Parathyroid adenoma (tissue), 2 donors: ENCODE measurements around the gene INS.

Experiments used
- H2AFZ ChIP-seq: fragments of 300-600 bp; sonication (generic); one replicate; pipeline ENCODE4 v1.7.0; 2017; ENCODE audit warnings: antibody characterized with exemption, mild to moderate bottlenecking
- H3K27ac ChIP-seq: fragments of 300-600 bp; sonication (generic); one replicate; pipeline ENCODE4 v1.7.0; 2017
- H3K27me3 ChIP-seq: fragments of 300-600 bp; sonication (generic); one replicate; pipeline ENCODE4 v1.7.0; 2017; ENCODE audit warnings: low read length; ENCODE audit not compliant: control insufficient read depth, insufficient read depth
- H3K36me3 ChIP-seq: fragments of 300-600 bp; sonication (generic); one replicate; pipeline ENCODE4 v1.7.0; 2017; ENCODE audit warnings: low read length; ENCODE audit not compliant: control insufficient read depth, insufficient read depth
- H3K4me1 ChIP-seq: fragments of 300-600 bp; sonication (generic); one replicate; pipeline ENCODE4 v1.7.0; 2017; ENCODE audit warnings: control low read depth
- H3K4me2 ChIP-seq: fragments of 300-600 bp; sonication (generic); one replicate; pipeline ENCODE4 v1.7.0; 2017; ENCODE audit warnings: low read length
- H3K4me3 ChIP-seq: fragments of 300-600 bp; sonication (generic); one replicate; pipeline ENCODE4 v1.7.0; 2017; ENCODE audit warnings: low read depth, low read length
- H3K79me2 ChIP-seq: fragments of 300-600 bp; sonication (generic); one replicate; pipeline ENCODE4 v1.7.0; 2017; ENCODE audit warnings: control low read depth
- H3K9ac ChIP-seq: fragments of 300-600 bp; sonication (generic); one replicate; pipeline ENCODE4 v1.7.0; 2017; ENCODE audit warnings: mild to moderate bottlenecking
- H3K9me3 ChIP-seq: fragments of 300-600 bp; sonication (generic); one replicate; pipeline ENCODE4 v1.7.0; 2017; ENCODE audit warnings: low read length; ENCODE audit not compliant: control insufficient read depth
- TF ChIP-seq, protein P1 (sequence below): fragments of 300-600 bp; sonication (generic); IDR thresholded peaks from one replicate; pipeline ENCODE4 v1.7.0; 2017; ENCODE audit warnings: antibody characterized with exemption, mild to moderate bottlenecking
- donor health status: primary hyperparathyroidism.

Gene INS

DNA sequence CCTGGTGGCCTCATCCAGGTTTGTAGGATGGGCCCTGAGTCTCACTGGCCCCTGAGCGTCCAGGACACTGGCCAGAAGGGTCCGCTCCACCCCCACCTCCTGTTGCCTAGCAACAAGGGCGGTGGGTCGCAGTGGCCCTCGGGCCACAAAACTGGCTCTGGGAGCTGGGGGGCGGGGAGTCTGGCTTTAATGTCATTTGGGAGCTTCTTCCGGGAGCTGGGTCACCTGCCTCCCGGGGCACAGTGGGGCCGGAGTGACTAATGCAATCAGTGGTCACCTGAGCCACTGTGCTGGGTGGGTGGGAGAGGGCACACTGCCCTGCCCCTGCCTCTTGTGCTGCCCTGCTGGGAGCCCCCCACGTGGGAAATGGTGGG, 8.0 kb upstream of the INS start:
- no peaks in the 10 kb centered on the region for H3K36me3 ChIP-seq
- no peak overlapping the region for H3K4me3 ChIP-seq
- H3K9ac ChIP-seq = no peak overlapping the region
- H3K4me1 ChIP-seq = no peaks in the 10 kb centered on the region
- H3K79me2 ChIP-seq = no peaks in the 10 kb centered on the region
- H3K27me3 ChIP-seq = no peaks in the 10 kb centered on the region
- H3K4me2 ChIP-seq = no peak overlapping the region
- no peak overlapping the region for H2AFZ ChIP-seq
- no peak overlapping the region for H3K27ac ChIP-seq
- TF ChIP-seq, protein P1, sequence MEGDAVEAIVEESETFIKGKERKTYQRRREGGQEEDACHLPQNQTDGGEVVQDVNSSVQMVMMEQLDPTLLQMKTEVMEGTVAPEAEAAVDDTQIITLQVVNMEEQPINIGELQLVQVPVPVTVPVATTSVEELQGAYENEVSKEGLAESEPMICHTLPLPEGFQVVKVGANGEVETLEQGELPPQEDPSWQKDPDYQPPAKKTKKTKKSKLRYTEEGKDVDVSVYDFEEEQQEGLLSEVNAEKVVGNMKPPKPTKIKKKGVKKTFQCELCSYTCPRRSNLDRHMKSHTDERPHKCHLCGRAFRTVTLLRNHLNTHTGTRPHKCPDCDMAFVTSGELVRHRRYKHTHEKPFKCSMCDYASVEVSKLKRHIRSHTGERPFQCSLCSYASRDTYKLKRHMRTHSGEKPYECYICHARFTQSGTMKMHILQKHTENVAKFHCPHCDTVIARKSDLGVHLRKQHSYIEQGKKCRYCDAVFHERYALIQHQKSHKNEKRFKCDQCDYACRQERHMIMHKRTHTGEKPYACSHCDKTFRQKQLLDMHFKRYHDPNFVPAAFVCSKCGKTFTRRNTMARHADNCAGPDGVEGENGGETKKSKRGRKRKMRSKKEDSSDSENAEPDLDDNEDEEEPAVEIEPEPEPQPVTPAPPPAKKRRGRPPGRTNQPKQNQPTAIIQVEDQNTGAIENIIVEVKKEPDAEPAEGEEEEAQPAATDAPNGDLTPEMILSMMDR = no peak
- H3K9me3 ChIP-seq = no peaks in the 10 kb centered on the region

DNA sequence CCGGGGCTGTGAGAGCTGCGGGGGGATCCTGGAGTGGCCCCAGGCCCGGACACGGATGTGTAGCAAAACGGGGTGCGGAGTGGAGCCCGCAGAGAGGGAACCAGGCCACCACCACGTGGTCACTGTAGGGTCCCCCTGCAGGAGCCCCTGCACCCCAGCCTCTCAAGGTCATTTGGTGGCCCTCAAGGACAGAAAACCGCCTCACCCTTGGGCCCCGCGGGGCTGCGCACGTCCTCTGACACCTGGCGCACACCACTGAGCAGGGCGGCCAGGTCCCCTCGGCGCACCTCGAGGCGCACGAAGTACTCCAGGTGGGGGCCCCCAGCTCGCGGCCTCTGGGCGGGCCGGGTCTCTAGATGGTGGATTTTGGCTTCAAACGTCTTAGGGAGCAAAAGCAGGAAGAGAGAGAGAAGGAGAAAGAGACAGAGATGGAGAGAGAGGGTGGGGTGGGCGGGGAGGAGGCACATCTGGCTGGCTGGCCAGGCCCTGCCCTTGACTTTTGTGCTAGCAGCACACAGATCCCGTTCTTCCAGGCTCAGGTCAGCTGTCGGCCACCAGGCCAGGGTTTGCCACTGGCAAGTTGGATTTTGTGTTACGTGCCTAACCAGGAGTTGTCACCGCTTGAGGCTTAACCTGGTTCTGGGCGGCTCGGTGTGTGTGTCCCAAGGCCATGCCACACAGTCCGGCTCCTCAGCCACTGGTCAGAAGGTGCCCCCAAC, 7.4 kb upstream of the INS start:
- Histone ChIP-seq H2AFZ (no peak overlapping the region), H3K27ac (no peak overlapping the region), H3K36me3 (no peaks in the 10 kb centered on the region), H3K27me3 (no peaks in the 10 kb centered on the region), H3K9ac (no peak overlapping the region), H3K4me2 (no peak overlapping the region), H3K79me2 (no peaks in the 10 kb centered on the region), H3K4me1 (no peaks in the 10 kb centered on the region), H3K9me3 (no peaks in the 10 kb centered on the region), H3K4me3 (no peak overlapping the region)
- TF ChIP-seq, protein P1 = no peak

DNA sequence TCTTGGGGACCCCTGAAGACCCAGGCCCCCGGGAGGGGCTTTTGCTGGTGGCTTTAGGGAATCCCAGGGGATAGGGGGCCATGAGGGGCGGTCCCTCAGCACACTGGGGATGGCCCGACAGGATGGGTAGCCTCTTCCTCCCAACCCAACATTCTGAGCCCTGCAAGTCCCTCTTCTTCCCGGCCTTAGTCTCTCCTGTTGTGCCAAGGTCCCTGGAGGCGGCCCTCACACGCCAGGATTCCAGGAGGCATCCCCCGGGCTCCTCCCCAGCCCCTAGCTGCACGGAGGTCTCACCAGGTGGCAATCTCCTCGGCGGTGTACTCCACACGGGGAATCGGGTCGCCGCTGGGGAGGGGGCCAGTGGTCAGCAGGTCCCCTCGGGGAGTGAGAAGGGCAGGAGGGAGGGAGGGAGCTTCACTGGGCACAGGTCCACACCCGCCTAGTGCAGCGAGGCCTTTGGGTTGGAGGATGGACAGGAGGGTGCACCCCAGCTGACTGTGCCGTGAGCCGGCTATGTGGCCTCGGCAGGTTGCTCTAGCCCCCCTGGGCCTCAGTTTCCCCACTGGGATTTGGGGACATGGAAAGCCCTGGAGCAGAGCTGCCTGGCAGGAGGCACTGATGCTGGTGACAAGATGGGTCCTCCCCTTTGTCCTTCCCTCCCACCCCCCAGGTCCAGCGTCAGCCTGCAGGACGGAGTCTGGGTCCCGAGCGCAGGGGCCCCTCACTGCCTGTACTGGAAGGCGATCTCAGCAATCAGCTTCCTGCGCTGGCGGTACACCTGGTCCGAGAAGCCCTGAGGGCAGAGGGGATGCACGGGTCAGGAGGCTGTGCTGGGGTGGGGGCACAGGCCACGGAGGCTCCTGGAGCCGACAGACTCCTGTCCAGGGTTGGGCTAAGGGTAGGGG, 6.4 kb upstream of the INS start:
- no peak overlapping the region for H3K27ac ChIP-seq
- H3K9ac ChIP-seq = no peak overlapping the region
- H3K79me2 ChIP-seq = no peaks in the 10 kb centered on the region
- no peaks in the 10 kb centered on the region for H3K4me1 ChIP-seq
- H3K9me3 ChIP-seq = no peaks in the 10 kb centered on the region
- TF ChIP-seq, protein P1 = no peak
- H2AFZ ChIP-seq = no peak overlapping the region
- H3K4me3 ChIP-seq = no peak overlapping the region
- H3K36me3 ChIP-seq = no peaks in the 10 kb centered on the region
- no peaks in the 10 kb centered on the region for H3K27me3 ChIP-seq
- H3K4me2 ChIP-seq = no peak overlapping the region

DNA sequence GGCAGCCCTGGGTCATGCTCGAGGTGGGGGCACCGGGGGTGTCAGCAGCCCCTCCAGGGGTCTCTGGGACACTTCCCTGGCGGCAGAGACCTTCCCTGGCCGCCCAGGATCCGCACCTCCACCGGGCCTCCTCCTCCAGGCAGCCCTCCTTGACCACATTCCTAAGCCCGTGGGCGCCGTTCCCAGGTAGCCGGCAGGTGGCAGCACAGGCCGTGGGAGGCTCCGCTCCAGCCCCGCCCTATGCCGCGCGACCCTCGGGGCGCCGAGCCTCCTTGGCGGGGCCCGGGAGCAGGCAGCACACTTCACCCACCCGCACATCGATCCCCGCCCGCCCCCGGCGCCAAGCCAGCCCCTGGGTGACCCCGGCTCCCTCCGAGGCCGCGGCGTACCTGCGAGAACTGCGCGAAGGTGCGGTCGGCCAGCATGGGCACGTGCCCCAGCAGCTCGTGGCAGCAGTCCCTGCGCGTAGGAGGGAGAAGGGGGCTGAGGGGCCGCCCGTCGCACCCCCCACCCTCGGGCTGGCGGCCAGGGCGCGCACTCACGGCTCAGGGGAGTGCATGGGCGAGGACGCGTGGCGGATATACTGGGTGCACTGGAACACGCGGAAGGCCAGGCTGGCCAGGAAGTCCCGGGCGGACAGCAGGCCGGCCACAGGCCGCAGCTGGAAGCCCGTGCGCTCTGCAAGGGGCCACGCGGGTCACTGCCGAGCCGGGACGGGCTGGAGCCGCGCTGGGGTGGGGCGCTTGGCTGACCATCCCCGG, 5.3 kb upstream of the INS start:
- Histone ChIP-seq H3K27ac (no peak overlapping the region), H3K79me2 (no peaks in the 10 kb centered on the region), H3K9me3 (no peaks in the 10 kb centered on the region), H3K4me3 (no peak overlapping the region), H3K27me3 (no peaks in the 10 kb centered on the region), H3K4me2 (no peak overlapping the region), H3K9ac (no peak overlapping the region), H3K36me3 (no peaks in the 10 kb centered on the region), H2AFZ (no peak overlapping the region), H3K4me1 (no peaks in the 10 kb centered on the region)
- TF ChIP-seq, protein P1 = peak; percentile 40
